Measurements from ENCODE around the gene CRCP.
"Not testable (repeated sequence)": the region's sequence is repeated elsewhere in the genome, so short reads cannot be mapped to it uniquely, and the experiment has no call there.

The CRCP gene

DNA sequence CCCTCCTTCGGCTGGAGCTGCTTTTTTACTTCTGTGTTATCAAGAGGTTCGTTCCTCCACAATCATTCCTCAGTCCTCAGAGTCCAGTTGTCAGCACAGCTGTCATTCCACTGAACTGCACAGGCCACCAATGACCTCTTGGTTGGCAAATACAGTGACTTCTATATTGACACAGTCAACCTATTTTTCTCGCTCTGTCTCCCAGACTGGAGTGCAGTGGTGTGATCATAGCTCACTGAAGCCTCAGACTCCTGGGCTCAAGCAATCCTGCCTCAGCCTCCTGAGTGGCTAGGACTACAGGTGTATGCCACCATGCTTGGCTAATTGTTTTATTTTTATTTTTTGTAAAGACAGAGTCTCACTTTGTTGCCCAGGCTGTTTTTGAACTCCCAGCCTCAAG is 27.7 kb downstream of the CRCP start:
- H3K4me2 ChIP-seq (ENCODE audit: low read length), result no peak overlapping the region
- no peak overlapping the region for H3K4ac ChIP-seq (ENCODE audit: low read depth, low read length)
- DNase-seq, result no peak
- H3K56ac ChIP-seq (ENCODE audit: low read length), result no peak overlapping the region
- no peak overlapping the region for H3K9ac ChIP-seq (ENCODE audit: low read length)
- no peaks in the 10 kb centered on the region for H3K4me1 ChIP-seq (ENCODE audit: control insufficient read depth, low read depth, low read length)
- H3K18ac ChIP-seq (ENCODE audit: low read length), result no peak overlapping the region
- H2BK5ac ChIP-seq (ENCODE audit: low read length), result no peak overlapping the region
- H2BK120ac ChIP-seq (ENCODE audit: low read depth, low read length), result no peak overlapping the region
- no peak overlapping the region for H3K23ac ChIP-seq (ENCODE audit: low read length)
- H3K27ac ChIP-seq (ENCODE audit: low read depth, low read length), result no peak overlapping the region
- no peak overlapping the region for H2BK15ac ChIP-seq (replicated peaks; ENCODE audit: low read depth)
- H3K79me2 ChIP-seq (ENCODE audit: control insufficient read depth, insufficient read depth, low read length), result no peaks in the 10 kb centered on the region
- no peak overlapping the region for H4K5ac ChIP-seq (ENCODE audit: low read length)
- no peak overlapping the region for H3K4me3 ChIP-seq (ENCODE audit: low read length)
- no CpG with 5 or more reads among the region's 3 CpGs for WGBS (ENCODE audit: extremely low coverage, insufficient coverage, low lambda C conversion rate)
- H3K27me3 ChIP-seq (ENCODE audit: insufficient read depth, low read length, poor library complexity), result no peaks in the 10 kb centered on the region
- no peak overlapping the region for H2AK5ac ChIP-seq (ENCODE audit: low read length)
- peaks cover 2% of the 10 kb centered on the region for H3K79me1 ChIP-seq (ENCODE audit: low read length)
- no peak overlapping the region for H4K8ac ChIP-seq (ENCODE audit: low read depth, low read length)
- H3K36me3 ChIP-seq (ENCODE audit: control insufficient read depth, insufficient read depth, low read length), result peaks cover 3% of the 10 kb centered on the region

DNA sequence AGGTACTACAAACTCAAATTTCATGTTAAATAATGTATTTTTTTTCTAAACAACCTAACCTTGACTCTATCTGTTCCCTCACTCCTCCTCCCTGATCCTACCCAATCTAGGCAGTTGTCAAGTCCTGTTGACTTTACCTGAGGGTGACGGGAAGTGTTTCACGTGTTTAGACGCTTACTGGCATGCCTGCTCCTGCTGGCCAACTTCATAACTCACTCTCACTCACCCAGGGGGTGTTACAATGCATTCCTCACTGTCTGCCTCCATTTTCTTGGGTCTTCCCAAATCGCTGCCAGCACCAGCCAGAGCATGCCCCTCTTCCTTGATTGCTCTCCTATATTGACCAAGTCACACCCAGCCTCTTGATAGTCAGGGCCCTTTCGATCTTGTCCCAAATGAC is 28.3 kb downstream of the CRCP start:
- H3K27ac ChIP-seq (ENCODE audit: low read depth, low read length), result no peak overlapping the region
- WGBS (ENCODE audit: extremely low coverage, insufficient coverage, low lambda C conversion rate), result no CpG with 5 or more reads among the region's 5 CpGs
- no peaks in the 10 kb centered on the region for H3K79me2 ChIP-seq (ENCODE audit: control insufficient read depth, insufficient read depth, low read length)
- H3K18ac ChIP-seq (ENCODE audit: low read length), result no peak overlapping the region
- H3K4me3 ChIP-seq (ENCODE audit: low read length), result no peak overlapping the region
- no peak overlapping the region for H3K56ac ChIP-seq (ENCODE audit: low read length)
- H3K23ac ChIP-seq (ENCODE audit: low read length), result no peak overlapping the region
- H3K4me1 ChIP-seq (ENCODE audit: control insufficient read depth, low read depth, low read length), result no peaks in the 10 kb centered on the region
- no peak overlapping the region for H2BK5ac ChIP-seq (ENCODE audit: low read length)
- no peak overlapping the region for H4K8ac ChIP-seq (ENCODE audit: low read depth, low read length)
- H2BK15ac ChIP-seq (replicated peaks; ENCODE audit: low read depth), result no peak overlapping the region
- H2BK120ac ChIP-seq (ENCODE audit: low read depth, low read length), result no peak overlapping the region
- H4K5ac ChIP-seq (ENCODE audit: low read length), result no peak overlapping the region
- H3K36me3 ChIP-seq (ENCODE audit: control insufficient read depth, insufficient read depth, low read length), result peaks cover 3% of the 10 kb centered on the region
- peaks cover 2% of the 10 kb centered on the region for H3K79me1 ChIP-seq (ENCODE audit: low read length)
- no peaks in the 10 kb centered on the region for H3K27me3 ChIP-seq (ENCODE audit: insufficient read depth, low read length, poor library complexity)
- no peak overlapping the region for H3K9ac ChIP-seq (ENCODE audit: low read length)
- H2AK5ac ChIP-seq (ENCODE audit: low read length), result no peak overlapping the region
- no peak overlapping the region for H3K4me2 ChIP-seq (ENCODE audit: low read length)
- no peak overlapping the region for H3K4ac ChIP-seq (ENCODE audit: low read depth, low read length)
- no peak for DNase-seq

DNA sequence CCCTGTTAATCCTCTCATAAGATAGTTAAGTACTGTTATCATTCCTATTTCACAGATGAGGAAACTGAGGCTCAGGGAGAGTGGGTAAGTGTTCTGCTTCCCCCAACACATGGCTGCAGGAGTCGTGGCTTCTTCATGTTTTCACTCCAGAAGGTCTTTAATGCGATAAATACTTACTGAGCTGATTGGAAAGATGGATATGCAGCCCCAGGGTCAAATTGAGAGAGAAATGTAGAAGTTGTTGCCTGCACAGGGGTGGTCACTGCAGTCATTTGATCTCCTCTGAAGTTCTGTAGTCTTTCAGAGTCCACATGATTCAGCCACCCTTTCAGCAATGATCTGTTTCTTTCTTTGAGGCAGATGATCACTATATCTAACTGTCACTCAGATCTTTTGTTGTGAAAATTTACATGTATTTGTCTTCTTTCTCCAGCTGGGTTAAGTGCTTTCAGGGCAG is 29.3 kb downstream of the CRCP start:
- no peaks in the 10 kb centered on the region for H3K79me2 ChIP-seq (ENCODE audit: control insufficient read depth, insufficient read depth, low read length)
- no peak overlapping the region for H4K8ac ChIP-seq (ENCODE audit: low read depth, low read length)
- H3K4ac ChIP-seq (ENCODE audit: low read depth, low read length), result no peak overlapping the region
- H3K9ac ChIP-seq (ENCODE audit: low read length), result no peak overlapping the region
- DNase-seq, result no peak
- H2BK120ac ChIP-seq (ENCODE audit: low read depth, low read length), result no peak overlapping the region
- no peak overlapping the region for H2BK5ac ChIP-seq (ENCODE audit: low read length)
- no peak overlapping the region for H2AK5ac ChIP-seq (ENCODE audit: low read length)
- WGBS (ENCODE audit: extremely low coverage, insufficient coverage, low lambda C conversion rate), result no CpG with 5 or more reads among the region's 2 CpGs
- no peak overlapping the region for H3K27ac ChIP-seq (ENCODE audit: low read depth, low read length)
- H3K4me3 ChIP-seq (ENCODE audit: low read length), result no peak overlapping the region
- peaks cover 3% of the 10 kb centered on the region for H3K36me3 ChIP-seq (ENCODE audit: control insufficient read depth, insufficient read depth, low read length)
- H3K23ac ChIP-seq (ENCODE audit: low read length), result no peak overlapping the region
- no peak overlapping the region for H3K56ac ChIP-seq (ENCODE audit: low read length)
- no peak overlapping the region for H2BK15ac ChIP-seq (replicated peaks; ENCODE audit: low read depth)
- no peak overlapping the region for H3K4me2 ChIP-seq (ENCODE audit: low read length)
- H3K18ac ChIP-seq (ENCODE audit: low read length), result no peak overlapping the region
- no peaks in the 10 kb centered on the region for H3K27me3 ChIP-seq (ENCODE audit: insufficient read depth, low read length, poor library complexity)
- H3K79me1 ChIP-seq (ENCODE audit: low read length), result peaks cover 2% of the 10 kb centered on the region
- H3K4me1 ChIP-seq (ENCODE audit: control insufficient read depth, low read depth, low read length), result no peaks in the 10 kb centered on the region
- H4K5ac ChIP-seq (ENCODE audit: low read length), result no peak overlapping the region

DNA sequence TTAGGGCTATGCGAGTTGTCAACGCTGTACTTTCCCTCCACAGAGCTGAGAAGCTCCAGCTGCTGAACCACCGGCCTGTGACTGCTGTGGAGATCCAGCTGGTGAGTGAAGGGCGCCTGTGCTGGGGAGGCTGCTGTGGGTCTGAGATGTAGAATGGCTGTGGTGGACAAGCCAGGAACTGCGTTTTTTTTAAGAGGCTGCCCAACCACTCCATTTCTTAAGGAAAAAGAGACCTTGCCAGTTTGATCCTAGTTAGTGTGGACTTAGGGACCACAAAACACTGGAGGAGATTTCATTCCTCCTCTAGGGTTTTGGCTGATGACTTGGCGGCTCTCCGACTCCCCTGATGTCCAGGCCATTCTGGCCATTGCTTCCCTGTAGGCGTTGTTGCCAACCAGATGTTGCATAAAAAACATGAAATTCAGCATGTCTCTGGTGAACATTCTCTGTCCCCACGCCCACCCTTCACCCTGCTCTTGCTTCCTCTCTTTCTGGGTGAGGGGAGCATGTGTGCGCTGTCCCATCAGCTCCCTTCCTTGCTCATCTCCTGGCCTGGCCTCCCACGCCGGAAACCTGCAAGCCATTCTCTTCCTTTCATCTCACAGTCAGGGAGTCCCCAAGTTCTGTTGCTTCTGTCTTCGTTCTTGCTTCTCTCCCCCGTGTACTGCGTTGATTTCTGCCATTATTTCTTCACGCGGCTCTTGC is 30.9 kb downstream of the CRCP start:
- no CpG with 5 or more reads among the region's 17 CpGs for WGBS (ENCODE audit: extremely low coverage, insufficient coverage, low lambda C conversion rate)

DNA sequence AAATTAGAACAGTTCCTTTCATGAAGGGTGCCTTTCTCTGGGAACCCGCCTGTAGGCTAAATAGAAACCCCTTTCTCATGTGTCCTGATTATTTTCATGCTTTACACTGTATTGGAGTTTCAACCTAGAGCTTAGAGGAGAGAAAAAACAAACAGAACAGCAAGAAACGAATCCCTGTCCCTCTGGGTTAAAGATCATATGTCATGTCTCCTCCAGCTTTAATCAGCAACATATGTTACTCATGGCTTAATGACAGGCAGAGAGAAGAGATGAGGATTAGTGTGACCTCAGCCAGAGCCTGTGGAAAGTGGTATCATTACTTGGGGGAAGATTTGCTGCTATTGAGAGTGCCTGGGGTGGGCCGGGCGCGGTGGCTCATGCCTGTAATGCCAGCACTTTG is 32.1 kb downstream of the CRCP start:
- WGBS (ENCODE audit: extremely low coverage, insufficient coverage, low lambda C conversion rate), result no CpG with 5 or more reads among the region's 5 CpGs
- Histone ChIP-seq H3K9ac (ENCODE audit: low read length) (no peak overlapping the region), H2AK5ac (ENCODE audit: low read length) (no peak overlapping the region), H3K27me3 (ENCODE audit: insufficient read depth, low read length, poor library complexity) (no peaks in the 10 kb centered on the region), H3K4me2 (ENCODE audit: low read length) (no peak overlapping the region), H2BK5ac (ENCODE audit: low read length) (no peak overlapping the region), H4K5ac (ENCODE audit: low read length) (no peak overlapping the region), H3K27ac (ENCODE audit: low read depth, low read length) (no peak overlapping the region), H3K79me2 (ENCODE audit: control insufficient read depth, insufficient read depth, low read length) (no peaks in the 10 kb centered on the region), H2BK120ac (ENCODE audit: low read depth, low read length) (no peak overlapping the region), H4K8ac (ENCODE audit: low read depth, low read length) (no peak overlapping the region), H3K36me3 (ENCODE audit: control insufficient read depth, insufficient read depth, low read length) (peaks cover 3% of the 10 kb centered on the region), H3K18ac (ENCODE audit: low read length) (no peak overlapping the region), H3K23ac (ENCODE audit: low read length) (no peak overlapping the region), H3K4me1 (ENCODE audit: control insufficient read depth, low read depth, low read length) (no peaks in the 10 kb centered on the region), H3K56ac (ENCODE audit: low read length) (no peak overlapping the region), H2BK15ac (replicated peaks; ENCODE audit: low read depth) (no peak overlapping the region), H3K4ac (ENCODE audit: low read depth, low read length) (no peak overlapping the region), H3K4me3 (ENCODE audit: low read length) (no peak overlapping the region), H3K79me1 (ENCODE audit: low read length) (peaks cover 2% of the 10 kb centered on the region)
- no peak for DNase-seq

More for the DNA sequence above, 30.9 kb downstream of the CRCP start:
- no peak for DNase-seq
- H4K5ac ChIP-seq (ENCODE audit: low read length), result no peak overlapping the region
- no peak overlapping the region for H3K4ac ChIP-seq (ENCODE audit: low read depth, low read length)
- H3K4me3 ChIP-seq (ENCODE audit: low read length), result no peak overlapping the region
- H3K79me1 ChIP-seq (ENCODE audit: low read length), result peaks cover 2% of the 10 kb centered on the region
- peaks cover 3% of the 10 kb centered on the region for H3K36me3 ChIP-seq (ENCODE audit: control insufficient read depth, insufficient read depth, low read length)
- no peaks in the 10 kb centered on the region for H3K79me2 ChIP-seq (ENCODE audit: control insufficient read depth, insufficient read depth, low read length)
- no peaks in the 10 kb centered on the region for H3K4me1 ChIP-seq (ENCODE audit: control insufficient read depth, low read depth, low read length)
- H3K9ac ChIP-seq (ENCODE audit: low read length), result no peak overlapping the region
- H3K27me3 ChIP-seq (ENCODE audit: insufficient read depth, low read length, poor library complexity), result no peaks in the 10 kb centered on the region
- H3K56ac ChIP-seq (ENCODE audit: low read length), result no peak overlapping the region
- no peak overlapping the region for H4K8ac ChIP-seq (ENCODE audit: low read depth, low read length)
- no peak overlapping the region for H3K18ac ChIP-seq (ENCODE audit: low read length)
- no peak overlapping the region for H3K23ac ChIP-seq (ENCODE audit: low read length)
- H3K4me2 ChIP-seq (ENCODE audit: low read length), result no peak overlapping the region
- no peak overlapping the region for H2BK5ac ChIP-seq (ENCODE audit: low read length)
- H3K27ac ChIP-seq (ENCODE audit: low read depth, low read length), result no peak overlapping the region
- H2AK5ac ChIP-seq (ENCODE audit: low read length), result no peak overlapping the region
- H2BK120ac ChIP-seq (ENCODE audit: low read depth, low read length), result no peak overlapping the region
- no peak overlapping the region for H2BK15ac ChIP-seq (replicated peaks; ENCODE audit: low read depth)

DNA sequence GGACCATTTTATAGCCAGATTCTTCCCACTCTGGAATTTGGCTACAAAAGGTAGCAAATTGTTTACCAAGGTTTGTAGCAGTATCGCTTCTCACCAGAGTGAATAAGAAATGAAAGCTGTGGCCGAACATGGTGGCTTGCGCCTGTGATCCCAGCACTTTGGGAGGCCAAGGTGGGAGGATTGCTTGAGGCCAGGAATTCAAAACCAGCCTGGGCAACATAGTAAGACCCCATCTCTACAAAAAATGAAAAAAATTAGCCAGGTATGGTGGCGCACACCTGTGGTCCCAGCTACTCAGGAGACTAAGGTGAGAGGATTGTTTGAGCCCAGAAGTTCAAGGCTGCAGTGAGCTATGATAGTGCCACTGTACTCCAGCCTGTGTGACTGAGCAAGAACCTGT is 33.0 kb downstream of the CRCP start:
- not testable (repeated sequence) for H2BK15ac ChIP-seq (replicated peaks; ENCODE audit: low read depth); H3K4me1 ChIP-seq (ENCODE audit: control insufficient read depth, low read depth, low read length); DNase-seq; H3K56ac ChIP-seq (ENCODE audit: low read length); H4K8ac ChIP-seq (ENCODE audit: low read depth, low read length); H3K9ac ChIP-seq (ENCODE audit: low read length); H2BK120ac ChIP-seq (ENCODE audit: low read depth, low read length); H3K36me3 ChIP-seq (ENCODE audit: control insufficient read depth, insufficient read depth, low read length); H3K23ac ChIP-seq (ENCODE audit: low read length); H3K27ac ChIP-seq (ENCODE audit: low read depth, low read length); H3K79me1 ChIP-seq (ENCODE audit: low read length); H3K79me2 ChIP-seq (ENCODE audit: control insufficient read depth, insufficient read depth, low read length); H3K4ac ChIP-seq (ENCODE audit: low read depth, low read length); H3K4me2 ChIP-seq (ENCODE audit: low read length); H3K18ac ChIP-seq (ENCODE audit: low read length); H2BK5ac ChIP-seq (ENCODE audit: low read length); H3K27me3 ChIP-seq (ENCODE audit: insufficient read depth, low read length, poor library complexity); H3K4me3 ChIP-seq (ENCODE audit: low read length); H4K5ac ChIP-seq (ENCODE audit: low read length); H2AK5ac ChIP-seq (ENCODE audit: low read length)
- no CpG with 5 or more reads among the region's 4 CpGs for WGBS (ENCODE audit: extremely low coverage, insufficient coverage, low lambda C conversion rate)
